Smooth muscle cell (in vitro differentiated cells): ENCODE measurements around the gene PUM1. TPM values are rescaled to one million over a fixed set of nuclear protein-coding genes. Genes with fewer than 3 reads are reported as not detected.

ENCODE experiments used
- DNase-seq: peaks from one replicate; lab custom pipeline; 2025; ENCODE audit not compliant: unreplicated experiment; lab: John Stamatoyannopoulos, UW
- H2AFZ ChIP-seq: fragments of 200-600 bp; sonication (generic); 2 replicates; pipeline ENCODE4 v1.6.0; 2016; ENCODE audit warnings: antibody characterized with exemption, low read depth, mild to moderate bottlenecking
- H3F3A ChIP-seq: fragments of 200-600 bp; sonication (generic); 2 replicates; pipeline ENCODE4 v1.6.0; 2017; ENCODE audit warnings: antibody characterized with exemption, low read depth
- H3K27ac ChIP-seq: fragments of 200-600 bp; sonication (generic); 2 replicates; pipeline ENCODE4 v1.5.1; 2016; ENCODE audit warnings: low read depth, mild to moderate bottlenecking
- H3K27me3 ChIP-seq: fragments of 200-600 bp; sonication (generic); 2 replicates; pipeline ENCODE4 v1.6.1; 2016; ENCODE audit warnings: low read depth, mild to moderate bottlenecking
- H3K36me3 ChIP-seq: fragments of 200-600 bp; sonication (generic); 2 replicates; pipeline ENCODE4 v1.5.1; 2016; ENCODE audit warnings: low read depth
- H3K4me1 ChIP-seq: fragments of 200-600 bp; sonication (generic); 2 replicates; pipeline ENCODE4 v1.5.1; 2016; ENCODE audit warnings: low read depth
- H3K4me2 ChIP-seq: fragments of 200-600 bp; sonication (generic); 2 replicates; pipeline ENCODE4 v1.6.0; 2016; ENCODE audit warnings: mild to moderate bottlenecking
- H3K4me3 ChIP-seq: fragments of 200-600 bp; sonication (generic); 2 replicates; pipeline ENCODE4 v1.5.1; 2016; ENCODE audit warnings: mild to moderate bottlenecking
- H3K79me2 ChIP-seq: fragments of 200-600 bp; sonication (generic); 2 replicates; pipeline ENCODE4 v1.6.0; 2016; ENCODE audit warnings: low read depth, mild to moderate bottlenecking
- H3K9ac ChIP-seq: fragments of 200-600 bp; sonication (generic); 2 replicates; pipeline ENCODE4 v1.6.0; 2016; ENCODE audit warnings: low read depth
- H3K9me3 ChIP-seq: fragments of 200-600 bp; sonication (generic); replicated peaks from 2 replicates; pipeline ENCODE4 v1.5.1; 2016; ENCODE audit warnings: low read depth
- H4K20me1 ChIP-seq: fragments of 200-600 bp; sonication (generic); 2 replicates; pipeline ENCODE4 v1.6.0; 2016; ENCODE audit warnings: low read depth
- WGBS: methylation state at CpG from one replicate; pipeline ENCODE4 v1.1.7; 2016; ENCODE audit warnings: low lambda C conversion rate; 5-methylcytosine and 5-hydroxymethylcytosine counted together
- polyA plus RNA-seq: library from polyadenylated mRNA; unstranded; fragments of >200 nt; fragmentation: Nextera tagmentation; extraction: Ambion mirVana; gene quantifications from 2 replicates; pipeline ENCODE4 v1.2.1, GENCODE V29; 2016
- total RNA-seq: library from RNA; depleted of rRNA; stranded (reverse); fragments of >200 nt; gene quantifications from 2 replicates; pipeline ENCODE4 v1.2.3, GENCODE V29; 2014
- TF ChIP-seq, protein P1 (sequence below): fragments of 200-600 bp; sonication (generic); IDR thresholded peaks from 2 replicates; pipeline ENCODE4 v1.5.1; 2017; ENCODE audit warnings: borderline replicate concordance, mild to moderate bottlenecking, antibody characterized with exemption; ENCODE audit not compliant: insufficient read depth, poor library complexity, severe bottlenecking

Gene PUM1
- total and polyA plus RNA-seq, 2 experiments from 2014 or later: 49.0 to 78.2 TPM

DNA sequence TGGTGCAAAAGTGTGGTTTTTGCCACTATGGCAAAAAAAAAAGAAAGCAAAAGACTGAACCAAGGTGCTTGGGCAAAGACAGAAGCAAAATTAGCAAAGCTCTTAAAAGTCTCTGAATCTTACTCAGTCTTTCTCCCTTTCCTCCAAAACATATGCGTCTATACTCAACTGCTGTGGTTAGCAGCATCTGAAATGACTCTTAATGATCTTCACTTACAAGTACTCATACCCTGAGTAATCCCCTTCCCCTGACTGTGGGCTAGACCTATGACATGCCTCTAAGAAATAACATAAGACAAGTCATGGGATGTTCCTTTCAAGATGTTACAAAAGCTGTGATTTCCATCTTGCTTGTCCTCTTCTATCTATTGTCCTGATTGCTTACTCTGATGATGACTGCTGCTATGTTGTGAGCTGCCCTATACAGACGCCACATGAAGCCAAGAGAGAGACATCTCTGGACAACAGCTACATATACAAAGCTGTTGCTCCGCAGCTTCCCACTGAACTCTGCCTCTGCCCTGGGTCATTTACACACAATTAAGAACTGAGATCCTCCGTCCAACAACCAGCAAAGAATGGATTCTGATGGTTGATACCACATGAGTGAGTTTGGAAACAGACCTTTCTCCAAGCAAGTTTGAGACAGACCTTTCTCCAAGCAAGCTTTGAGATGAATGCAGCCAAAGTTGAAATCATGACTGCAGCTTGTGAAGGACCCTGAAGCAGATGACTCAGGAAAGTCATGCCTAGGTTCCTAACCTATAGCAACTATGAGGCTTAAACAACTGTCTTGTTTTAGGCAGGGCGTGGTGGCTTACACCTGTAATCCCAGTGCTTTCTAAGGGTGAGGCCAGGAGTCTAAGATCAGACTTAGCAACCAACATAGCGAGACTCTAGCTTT, 55.2 kb downstream of the PUM1 start:
- 68% methylated on average over 6 of the region's 6 CpGs for WGBS
- TF ChIP-seq, protein P1, sequence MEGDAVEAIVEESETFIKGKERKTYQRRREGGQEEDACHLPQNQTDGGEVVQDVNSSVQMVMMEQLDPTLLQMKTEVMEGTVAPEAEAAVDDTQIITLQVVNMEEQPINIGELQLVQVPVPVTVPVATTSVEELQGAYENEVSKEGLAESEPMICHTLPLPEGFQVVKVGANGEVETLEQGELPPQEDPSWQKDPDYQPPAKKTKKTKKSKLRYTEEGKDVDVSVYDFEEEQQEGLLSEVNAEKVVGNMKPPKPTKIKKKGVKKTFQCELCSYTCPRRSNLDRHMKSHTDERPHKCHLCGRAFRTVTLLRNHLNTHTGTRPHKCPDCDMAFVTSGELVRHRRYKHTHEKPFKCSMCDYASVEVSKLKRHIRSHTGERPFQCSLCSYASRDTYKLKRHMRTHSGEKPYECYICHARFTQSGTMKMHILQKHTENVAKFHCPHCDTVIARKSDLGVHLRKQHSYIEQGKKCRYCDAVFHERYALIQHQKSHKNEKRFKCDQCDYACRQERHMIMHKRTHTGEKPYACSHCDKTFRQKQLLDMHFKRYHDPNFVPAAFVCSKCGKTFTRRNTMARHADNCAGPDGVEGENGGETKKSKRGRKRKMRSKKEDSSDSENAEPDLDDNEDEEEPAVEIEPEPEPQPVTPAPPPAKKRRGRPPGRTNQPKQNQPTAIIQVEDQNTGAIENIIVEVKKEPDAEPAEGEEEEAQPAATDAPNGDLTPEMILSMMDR: no peak
- H3K27me3 ChIP-seq: no peaks in the 10 kb centered on the region
- no peaks in the 10 kb centered on the region for H3K9me3 ChIP-seq
- peaks cover 100% of the 10 kb centered on the region for H4K20me1 ChIP-seq
- peaks cover 35% of the 10 kb centered on the region for H3K4me1 ChIP-seq
- H3K4me2 ChIP-seq: peak overlapping the region; percentile 60
- H3F3A ChIP-seq: peaks cover 35% of the 10 kb centered on the region
- peaks cover 6% of the 10 kb centered on the region for H3K36me3 ChIP-seq
- peaks cover 92% of the 10 kb centered on the region for H3K79me2 ChIP-seq
- no peak for DNase-seq
- peak overlapping the region; percentile 92 for H3K27ac ChIP-seq
- H2AFZ ChIP-seq: no peak overlapping the region
- H3K4me3 ChIP-seq: no peak overlapping the region
- peak overlapping the region; percentile 61 for H3K9ac ChIP-seq

DNA sequence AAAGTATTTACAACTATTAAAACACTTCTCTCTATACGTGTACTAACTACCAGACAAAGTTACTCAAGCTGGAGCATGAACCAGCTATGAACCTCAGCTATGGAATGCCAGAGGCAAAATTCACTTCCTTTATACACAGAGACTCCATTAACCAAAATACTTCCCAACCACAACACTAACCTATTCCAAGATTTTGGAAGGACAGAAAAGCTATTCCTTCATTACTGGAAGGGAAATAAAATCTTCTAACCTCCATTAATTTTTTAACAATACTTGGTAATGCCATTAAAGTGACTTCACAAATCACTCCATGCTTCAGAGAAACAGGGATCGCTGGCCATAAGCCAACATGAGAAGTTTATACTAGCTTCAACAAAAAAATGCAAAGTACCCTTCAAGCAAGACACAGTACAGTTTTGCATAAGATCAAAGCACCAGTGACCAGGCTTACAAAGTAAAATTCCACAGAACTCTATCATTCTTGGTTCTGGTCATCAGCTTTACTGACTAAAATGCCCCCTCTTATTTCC, 58.0 kb downstream of the PUM1 start:
- Histone ChIP-seq H3K27me3 (no peaks in the 10 kb centered on the region), H3K9ac (peak overlapping the region; percentile 28), H3K36me3 (peaks cover 14% of the 10 kb centered on the region), H3K79me2 (peaks cover 92% of the 10 kb centered on the region), H2AFZ (no peak overlapping the region), H3F3A (peaks cover 28% of the 10 kb centered on the region), H3K9me3 (no peaks in the 10 kb centered on the region), H3K4me2 (peak overlapping the region; percentile 56), H3K4me3 (peak overlapping the region; percentile 1), H4K20me1 (peaks cover 100% of the 10 kb centered on the region), H3K4me1 (peaks cover 24% of the 10 kb centered on the region), H3K27ac (peak overlapping the region; percentile 92)
- no peak for DNase-seq
- TF ChIP-seq, protein P1: no peak
- WGBS: 12% methylated on average over 2 of the region's 2 CpGs

DNA sequence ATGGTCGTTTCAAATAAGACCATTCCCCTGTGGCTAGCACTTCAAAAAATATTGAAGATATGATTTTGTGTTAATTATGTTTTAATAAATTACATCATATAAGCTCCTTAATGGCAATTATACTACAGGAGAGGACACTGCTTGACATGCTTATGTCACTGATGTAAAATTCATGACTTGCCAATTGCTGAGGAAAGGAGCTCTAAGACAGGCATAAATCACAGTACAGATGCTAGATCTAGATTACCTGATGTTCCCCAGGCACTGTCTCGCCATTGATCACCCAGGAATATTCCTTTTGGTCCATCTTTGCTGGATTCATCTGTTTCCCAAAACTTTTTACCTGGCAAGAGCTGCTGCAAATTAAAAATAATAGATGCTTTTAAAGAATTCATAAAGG, 58.8 kb downstream of the PUM1 start:
- H3K27me3 ChIP-seq: no peaks in the 10 kb centered on the region
- peaks cover 27% of the 10 kb centered on the region for H3F3A ChIP-seq
- TF ChIP-seq, protein P1: no peak
- H3K4me3 ChIP-seq: no peak overlapping the region
- H3K4me2 ChIP-seq: peak overlapping the region; percentile 56
- H3K9me3 ChIP-seq: no peaks in the 10 kb centered on the region
- H2AFZ ChIP-seq: no peak overlapping the region
- no peak for DNase-seq
- 77% methylated on average over 2 of the region's 2 CpGs for WGBS
- peak overlapping the region; percentile 28 for H3K9ac ChIP-seq
- H3K36me3 ChIP-seq: peaks cover 14% of the 10 kb centered on the region
- peaks cover 100% of the 10 kb centered on the region for H4K20me1 ChIP-seq
- H3K27ac ChIP-seq: peak overlapping the region; percentile 92
- H3K79me2 ChIP-seq: peaks cover 92% of the 10 kb centered on the region
- H3K4me1 ChIP-seq: peaks cover 23% of the 10 kb centered on the region
